Right ventricle myocardium inferior (tissue), 1 donor: ENCODE measurements around the gene USP7. TPM values are rescaled to one million over a fixed set of nuclear protein-coding genes. Genes with fewer than 3 reads are reported as not detected.
"Not testable (repeated sequence)": the region's sequence is repeated elsewhere in the genome, so short reads cannot be mapped to it uniquely, and the experiment has no call there.

Experiments used
- ATAC-seq: fragments of 200-7000 bp; cut with Tn5 transposase; one replicate; pipeline ENCODE4 v1.9.1; 2020; ENCODE audit warnings: mild to moderate bottlenecking, moderate library complexity
- DNase-seq: peaks from one replicate; pipeline ENCODE4 v3.0.0; 2021; ENCODE audit errors: missing footprints
- intact Hi-C: fragments of 100-400 bp; cut with DNase I; formaldehyde crosslinking; loops from one replicate; pipeline ENCODE4 v1.11.0; 2022
- total RNA-seq: library from RNA; stranded (reverse); fragmentation: NEBNext Ultra II Directional; extraction: Animal tissue kit (Norgen Biotek cat#: 25700); gene quantifications from one replicate; pipeline ENCODE4 v1.2.1, GENCODE V29; 2021
- donor health status: DM: no; HTN: yes; CAD: no; lungs with severe emphysema.

USP7 gene
- total RNA-seq, 1 donor from 2014 or later = 61.6 TPM

- ATAC-seq, intact Hi-C loops, DNase-seq: not testable (repeated sequence)
Observed at GRCh38 chr16:8875317-8875716, 88.4 kb downstream of the USP7 start.

GRCh38 chr16:8874388-8874787 is 89.3 kb downstream of the USP7 start:
- DNase-seq = no peak
- intact Hi-C loops = no loop called here
- no peak for ATAC-seq

GRCh38 chr16:8873866-8874195 is 89.9 kb downstream of the USP7 start:
- ATAC-seq, intact Hi-C loops, DNase-seq: not testable (repeated sequence)

GRCh38 chr16:8872967-8873865 is 90.5 kb downstream of the USP7 start:
- intact Hi-C loops = no loop called here
- no peak for DNase-seq
- ATAC-seq = no peak

GRCh38 chr16:8872071-8872470 is 91.6 kb downstream of the USP7 start:
- no peak for DNase-seq
- intact Hi-C loops = no loop called here
- no peak for ATAC-seq

- ATAC-seq = not testable (repeated sequence)
Observed at GRCh38 chr16:8869988-8870241, 93.8 kb downstream of the USP7 start.

GRCh38 chr16:8869212-8869987 is 94.3 kb downstream of the USP7 start:
- DNase-seq (no peak), ATAC-seq (no peak)
- intact Hi-C loops = loop anchor here (5.0 kb wide), 1 partner anchor 72 kb away; the partner anchor contains the start of genes PMM2 and TMEM186

More at GRCh38 chr16:8869988-8870241, 93.8 kb downstream of the USP7 start:
- intact Hi-C loops = loop anchor here (5.0 kb wide), 1 partner anchor 73 kb away; the partner anchor contains the start of genes PMM2 and TMEM186
- DNase-seq = not testable (repeated sequence)

- ATAC-seq = peak; percentile 92
- DNase-seq = peak; percentile 93
- intact Hi-C loops = loop anchor here (5.0 kb wide), 1 partner anchor 71 kb away; the partner anchor contains the start of genes PMM2 and TMEM186
Observed at GRCh38 chr16:8868416-8869211, 95.1 kb downstream of the USP7 start, which contains the start of gene CARHSP1. Gene CARHSP1 (minus strand): TSS chr16:8869006. CDS start chr16:8859328, 9,678 bp downstream.

- no peak for ATAC-seq
- intact Hi-C loops = loop anchor here (5.0 kb wide), 1 partner anchor 71 kb away; the partner anchor contains the start of genes PMM2 and TMEM186
- no peak for DNase-seq
Observed at GRCh38 chr16:8867932-8868415, 95.7 kb downstream of the USP7 start.

- ATAC-seq = no peak
Observed at GRCh38 chr16:8867216-8867931, 96.3 kb downstream of the USP7 start.

GRCh38 chr16:8866884-8867215 is 96.9 kb downstream of the USP7 start:
- intact Hi-C loops = loop anchor here (5.0 kb wide), 1 partner anchor 70 kb away; the partner anchor contains the start of genes PMM2 and TMEM186
- ATAC-seq = no peak
- DNase-seq = no peak

More at GRCh38 chr16:8867216-8867931, 96.3 kb downstream of the USP7 start:
- intact Hi-C loops = loop anchor here (5.0 kb wide), 1 partner anchor 70 kb away; the partner anchor contains the start of genes PMM2 and TMEM186
- DNase-seq = peak; percentile 78

GRCh38 chr16:8866118-8866883 is 97.4 kb downstream of the USP7 start:
- peak; percentile 4 for ATAC-seq
- intact Hi-C loops = loop anchor here (5.0 kb wide), 1 partner anchor 69 kb away; the partner anchor contains the start of genes PMM2 and TMEM186
- DNase-seq = no peak

GRCh38 chr16:8865145-8865882 is 98.4 kb downstream of the USP7 start:
- no peak for DNase-seq
- intact Hi-C loops = loop anchor here (5.0 kb wide), 1 partner anchor 68 kb away; the partner anchor contains the start of genes PMM2 and TMEM186

GRCh38 chr16:8864480-8865110 is 99.1 kb downstream of the USP7 start:
- intact Hi-C loops = loop anchor here (5.0 kb wide), 1 partner anchor 67 kb away; the partner anchor contains the start of genes PMM2 and TMEM186
- ATAC-seq (no peak), DNase-seq (no peak)

More at GRCh38 chr16:8865145-8865882, 98.4 kb downstream of the USP7 start:
- no peak for ATAC-seq

GRCh38 chr16:8863594-8864424 is 99.9 kb downstream of the USP7 start:
- ATAC-seq (peak; percentile 29), DNase-seq (peak; percentile 77)
- intact Hi-C loops = no loop called here
